ENCODE data around the gene SCARB2. TPM values are rescaled to one million over a fixed set of nuclear protein-coding genes. Genes with fewer than 3 reads are reported as not detected.
A peak's percentile ranks its signal among the peaks of the same experiment; 100 is the strongest.

The SCARB2 gene
- total and polyA plus RNA-seq, 11 donors, result 84.9 to 208 (median 97.5) TPM

GRCh38 chr4:76204936-76205335 lies 8.7 kb downstream of the SCARB2 start:
- intact Hi-C loops (cut with DNase I), result loop anchor here in 1 of 10 donors (10.0 kb wide), 1 partner anchor 100 kb away; the partner anchor contains the start of gene STBD1
- H3K4me3 ChIP-seq, result no peak overlapping the region
- 97 to 100% (median 100%) methylated on average over 1 of the region's 1 CpG for WGBS, 4 donors
- ATAC-seq (no peak), DNase-seq (no peak)
- peaks cover 18 to 98% (median 80%) of the 10 kb centered on the region in 12 donors for H3K4me1 ChIP-seq
- H3K27ac ChIP-seq, result peak overlapping the region in 1 of 12 donors; percentile 24
- no peaks in the 10 kb centered on the region for H3K36me3 ChIP-seq
- H3K9me3 ChIP-seq, result no peaks in the 10 kb centered on the region
- TF ChIP-seq CTCF (IDR thresholded peaks at IDR 0.05) (no peak), POLR2A (IDR thresholded peaks at IDR 0.05) (no peak)
- no peaks in the 10 kb centered on the region for H3K27me3 ChIP-seq

- peak in 1 of 4 donors; percentile 23 for ATAC-seq
- Histone ChIP-seq H3K36me3 (no peaks in the 10 kb centered on the region), H3K27ac (peak overlapping the region in 3 of 12 donors; percentile 5 to 24 (median 13)), H3K27me3 (no peaks in the 10 kb centered on the region), H3K9me3 (no peaks in the 10 kb centered on the region), H3K4me3 (no peak overlapping the region), H3K4me1 (peaks cover 14 to 97% (median 79%) of the 10 kb centered on the region in 12 donors)
- WGBS, 4 donors, result 58 to 71% (median 63%) methylated on average over 4 of the region's 4 CpGs
- intact Hi-C loops (cut with DNase I), result loop anchor here in 1 of 10 donors (10.0 kb wide), 1 partner anchor 101 kb away; the partner anchor contains the start of gene STBD1
- no peak for DNase-seq
- TF ChIP-seq CTCF (IDR thresholded peaks at IDR 0.05) (no peak), POLR2A (IDR thresholded peaks at IDR 0.05) (no peak)
These were observed 10.1 kb downstream of the SCARB2 start for GRCh38 chr4:76203541-76203940.

- intact Hi-C loops (cut with DNase I), result loop anchor here in 1 of 10 donors (10.0 kb wide), 1 partner anchor 104 kb away; the partner anchor contains the start of gene STBD1
- WGBS, 4 donors, result 89 to 97% (median 93%) methylated on average over 4 of the region's 4 CpGs
These were observed 12.3 kb downstream of the SCARB2 start for GRCh38 chr4:76201276-76201675.

More at GRCh38 chr4:76201276-76201675, 12.3 kb downstream of the SCARB2 start:
- Histone ChIP-seq H3K36me3 (no peaks in the 10 kb centered on the region), H3K4me1 (peaks cover 14 to 97% (median 79%) of the 10 kb centered on the region in 12 donors), H3K4me3 (no peak overlapping the region), H3K27ac (peak overlapping the region in 3 of 12 donors; percentile 28 to 91 (median 84)), H3K9me3 (no peaks in the 10 kb centered on the region), H3K27me3 (no peaks in the 10 kb centered on the region)
- no peak for ATAC-seq
- TF ChIP-seq CTCF (IDR thresholded peaks at IDR 0.05) (no peak), POLR2A (IDR thresholded peaks at IDR 0.05) (no peak)
- DNase-seq, result no peak

All from heart left ventricle (tissue), 16 donors.